ENCODE measurements around the gene MYH11. TPM values are rescaled to one million over a fixed set of nuclear protein-coding genes. Genes with fewer than 3 reads are reported as not detected.
"Not testable (repeated sequence)": the region's sequence is repeated elsewhere in the genome, so short reads cannot be mapped to it uniquely, and the experiment has no call there.

Gene MYH11
- total RNA-seq, 1 donor from 2014 or later = 694 TPM

- Histone ChIP-seq H3K4me1 (no peaks in the 10 kb centered on the region), H3K4me3 (no peak overlapping the region), H3K36me3 (peaks cover 52 to 84% of the 10 kb centered on the region in 2 donors), H3K27me3 (no peaks in the 10 kb centered on the region), H3K9me3 (no peaks in the 10 kb centered on the region), H3K27ac (no peak overlapping the region)
- no peak for DNase-seq (ENCODE audit: low spot score in 2 of 2)
- intact Hi-C loops (cut with DNase I) = no loop called here
- no peak for TF ChIP-seq CTCF (IDR thresholded peaks at IDR 0.05)
Measured at GRCh38 chr16:15699819-15700218, 157.0 kb downstream of the MYH11 start.

GRCh38 chr16:15694499-15694898 lies 162.3 kb downstream of the MYH11 start:
- H3K27me3 ChIP-seq = no peaks in the 10 kb centered on the region
- H3K9me3 ChIP-seq = no peaks in the 10 kb centered on the region
- intact Hi-C loops (cut with DNase I) = no loop called here
- no peak for TF ChIP-seq CTCF (IDR thresholded peaks at IDR 0.05)
- H3K27ac ChIP-seq = no peak overlapping the region
- no peak overlapping the region for H3K4me3 ChIP-seq
- peaks cover 53 to 81% of the 10 kb centered on the region in 2 donors for H3K36me3 ChIP-seq
- peaks cover 0 to 6% of the 10 kb centered on the region in 2 donors for H3K4me1 ChIP-seq
- DNase-seq (ENCODE audit: low spot score in 2 of 2) = no peak

GRCh38 chr16:15692508-15692907 lies 164.3 kb downstream of the MYH11 start:
- H3K27ac ChIP-seq; H3K9me3 ChIP-seq; H3K4me1 ChIP-seq; H3K4me3 ChIP-seq; H3K27me3 ChIP-seq; intact Hi-C loops (cut with DNase I); DNase-seq (ENCODE audit: low spot score in 2 of 2): not testable (repeated sequence)
- peaks cover 47 to 78% of the 10 kb centered on the region in 2 donors for H3K36me3 ChIP-seq

GRCh38 chr16:15691046-15691445 lies 165.8 kb downstream of the MYH11 start:
- H3K27ac ChIP-seq = peak overlapping the region; percentile 61 to 76
- H3K4me1 ChIP-seq = peaks cover 0 to 7% of the 10 kb centered on the region in 2 donors
- no peaks in the 10 kb centered on the region for H3K9me3 ChIP-seq
- intact Hi-C loops (cut with DNase I) = no loop called here
- TF ChIP-seq CTCF (IDR thresholded peaks at IDR 0.05) = no peak
- H3K4me3 ChIP-seq = no peak overlapping the region
- no peaks in the 10 kb centered on the region for H3K27me3 ChIP-seq
- DNase-seq (ENCODE audit: low spot score in 2 of 2) = no peak
- H3K36me3 ChIP-seq = peaks cover 39 to 79% of the 10 kb centered on the region in 2 donors

- no peak for TF ChIP-seq CTCF (IDR thresholded peaks at IDR 0.05)
- intact Hi-C loops (cut with DNase I) = no loop called here
- peaks cover 0 to 7% of the 10 kb centered on the region in 2 donors for H3K4me1 ChIP-seq
- no peaks in the 10 kb centered on the region for H3K27me3 ChIP-seq
- H3K9me3 ChIP-seq = no peaks in the 10 kb centered on the region
- peak in 1 of 2 donors; percentile 74 for DNase-seq (ENCODE audit: low spot score in 2 of 2)
- H3K27ac ChIP-seq = peak overlapping the region; percentile 61 to 76
- H3K36me3 ChIP-seq = peaks cover 39 to 74% of the 10 kb centered on the region in 2 donors
- H3K4me3 ChIP-seq = no peak overlapping the region
Measured at GRCh38 chr16:15690296-15690695, 166.5 kb downstream of the MYH11 start.

GRCh38 chr16:15689290-15689689 lies 167.5 kb downstream of the MYH11 start:
- intact Hi-C loops (cut with DNase I) = no loop called here
- no peak for DNase-seq (ENCODE audit: low spot score in 2 of 2)
- H3K4me3 ChIP-seq = no peak overlapping the region
- H3K27me3 ChIP-seq = no peaks in the 10 kb centered on the region
- peaks cover 0 to 7% of the 10 kb centered on the region in 2 donors for H3K4me1 ChIP-seq
- H3K36me3 ChIP-seq = peaks cover 33 to 66% of the 10 kb centered on the region in 2 donors
- no peak for TF ChIP-seq CTCF (IDR thresholded peaks at IDR 0.05)
- H3K9me3 ChIP-seq = no peaks in the 10 kb centered on the region
- peak overlapping the region in 1 of 2 donors; percentile 76 for H3K27ac ChIP-seq
